DND-41 (cell line): ENCODE measurements around the gene BAIAP2L2.

Experiments used
- CTCF ChIP-seq: IDR thresholded peaks from 2 replicates; pipeline ENCODE4 v1.5.1; 2012; ENCODE audit warnings: borderline replicate concordance, low read length, moderate library complexity, mild to moderate bottlenecking; ENCODE audit not compliant: poor library complexity, severe bottlenecking; ENCODE audit errors: extremely low read depth
- EZH2 ChIP-seq: IDR thresholded peaks from 3 replicates; pipeline ENCODE4 v1.6.1; 2012; ENCODE audit warnings: borderline replicate concordance, low read depth, mild to moderate bottlenecking, moderate library complexity, low read length, inconsistent platforms; ENCODE audit not compliant: severe bottlenecking

GRCh38 chr22:38040953-38041759 is 69.3 kb downstream of the BAIAP2L2 start:
- TF ChIP-seq CTCF (no peak), EZH2 (no peak)
